HS-27A (cell line): Measurements from ENCODE around the gene TLR9.

Experiments
- DNase-seq: peaks from one replicate; pipeline ENCODE4 v3.0.0-alpha.2; 2012; ENCODE audit warnings: low read depth, missing footprints

The TLR9 gene

DNA sequence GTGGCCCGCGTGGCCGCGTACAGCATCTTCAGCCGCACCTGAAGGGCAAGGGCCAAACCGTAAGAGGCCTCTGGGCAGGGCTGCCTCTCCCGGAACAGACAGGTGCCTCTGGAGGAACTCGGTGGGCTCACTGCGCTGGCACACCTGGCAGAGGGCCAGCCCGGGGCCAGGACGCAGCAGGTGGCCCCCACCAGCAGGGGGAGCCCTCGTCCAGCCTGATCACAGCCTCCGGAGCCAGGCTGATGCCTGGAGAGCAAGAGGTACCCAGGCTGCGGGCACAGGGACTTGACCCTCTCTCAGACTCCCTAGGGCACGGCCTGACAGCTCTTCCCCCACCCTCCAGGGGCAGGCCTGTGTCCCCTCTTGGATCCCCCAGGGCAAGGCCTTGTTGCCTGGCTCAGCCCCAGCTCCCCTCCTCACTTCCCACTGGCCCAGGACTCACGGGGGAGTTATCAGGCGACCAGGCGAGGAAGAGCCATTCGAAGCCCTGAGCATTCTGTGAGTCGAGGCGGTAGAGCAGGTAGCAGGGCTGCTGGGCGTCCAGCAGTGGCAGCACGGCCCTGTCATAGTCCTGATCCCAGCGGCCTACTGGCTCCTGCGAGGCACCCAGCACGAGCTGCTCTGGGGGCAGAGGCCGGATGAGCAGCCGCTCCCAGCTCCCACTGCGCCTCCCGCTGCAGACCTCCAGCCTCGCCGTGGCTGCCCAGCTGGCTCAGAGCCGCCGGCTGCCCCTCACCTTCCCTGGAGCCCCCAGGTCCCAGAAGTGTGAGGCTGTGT, 6.2 kb upstream of the TLR9 start:
- no peak for DNase-seq

- no peak for DNase-seq
These were observed 5.5 kb upstream of the TLR9 start for GRCh38 chr3:52230889-52231499.

DNA sequence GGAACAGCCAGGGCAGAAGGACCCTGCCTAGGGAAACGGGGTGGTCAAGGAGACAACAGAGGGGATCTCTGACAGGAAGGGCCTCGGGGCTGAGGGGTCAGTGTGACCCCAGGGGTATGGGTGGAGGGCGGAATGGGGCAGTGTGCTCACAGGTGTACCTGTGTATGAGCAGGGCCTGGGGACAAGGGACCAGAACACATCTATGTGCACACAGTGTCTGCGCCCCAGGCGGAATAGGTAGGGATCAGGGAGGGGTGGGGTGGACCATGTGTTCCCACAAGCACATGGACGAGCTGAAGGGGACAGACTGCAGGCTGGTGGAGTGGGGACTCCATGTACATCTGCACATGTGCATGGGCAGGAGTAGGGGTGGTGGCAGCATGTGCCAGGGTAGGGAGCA, 5.0 kb upstream of the TLR9 start:
- no peak for DNase-seq

GRCh38 chr3:52229656-52230055, 4.2 kb upstream of the TLR9 start:
- no peak for DNase-seq

GRCh38 chr3:52228751-52229291, 3.4 kb upstream of the TLR9 start:
- DNase-seq = no peak

- DNase-seq = no peak
These were observed 2.8 kb upstream of the TLR9 start for GRCh38 chr3:52228266-52228665.

DNA sequence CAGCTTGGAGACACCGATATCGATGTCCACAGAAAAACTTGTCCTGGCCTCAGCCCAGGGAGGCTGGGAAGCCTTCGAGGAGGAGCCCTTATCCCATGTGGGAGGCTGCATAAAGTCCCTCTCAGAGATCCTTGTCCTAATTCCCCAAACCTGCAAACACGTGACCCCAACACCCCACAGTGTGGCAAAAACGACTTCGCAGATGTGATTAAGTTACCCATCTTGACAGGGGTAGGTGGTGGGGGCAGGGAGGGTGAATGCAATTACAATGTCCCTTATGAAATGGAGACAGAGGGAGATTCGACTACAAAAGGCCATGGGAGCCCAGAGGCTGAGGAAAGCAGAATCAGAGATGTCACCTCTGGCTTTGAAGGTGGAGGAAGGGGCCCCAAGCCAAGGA, 2.3 kb upstream of the TLR9 start:
- DNase-seq = no peak

GRCh38 chr3:52227117-52227516, 1.7 kb upstream of the TLR9 start:
- no peak for DNase-seq

DNA sequence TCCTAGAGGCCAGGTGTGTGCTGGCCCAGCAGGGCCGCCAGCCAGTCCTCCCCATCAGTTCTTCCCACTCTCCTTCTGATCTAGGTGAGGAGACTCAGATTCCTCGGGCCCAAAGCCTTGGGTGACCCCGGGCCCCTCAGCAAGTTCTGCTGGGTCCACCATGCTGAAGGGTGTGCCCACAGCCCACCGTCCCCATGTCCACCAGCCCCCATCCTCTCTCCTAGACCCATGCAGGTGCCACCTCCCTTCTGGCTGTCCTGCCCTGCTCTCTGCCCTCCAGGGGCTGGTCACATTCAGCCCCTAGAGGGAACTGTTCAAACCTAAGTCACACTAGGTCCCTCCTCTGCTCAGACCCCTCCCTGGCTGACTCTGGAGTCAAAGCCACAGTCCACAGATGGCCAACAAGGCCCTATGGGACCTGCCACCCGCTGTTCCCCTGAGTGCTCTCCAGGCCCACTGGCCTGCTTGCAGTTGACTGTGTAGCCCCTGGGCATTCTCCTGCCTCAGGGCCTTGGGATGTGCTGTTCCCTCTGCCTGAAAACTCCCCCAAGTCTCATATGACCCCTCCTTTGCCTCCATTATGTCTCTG, 878 bp upstream of the TLR9 start:
- no peak for DNase-seq

GRCh38 chr3:52223449-52224408, 1.7 kb downstream of the TLR9 start:
- DNase-seq = no peak

GRCh38 chr3:52222319-52223221, 2.9 kb downstream of the TLR9 start:
- no peak for DNase-seq

DNA sequence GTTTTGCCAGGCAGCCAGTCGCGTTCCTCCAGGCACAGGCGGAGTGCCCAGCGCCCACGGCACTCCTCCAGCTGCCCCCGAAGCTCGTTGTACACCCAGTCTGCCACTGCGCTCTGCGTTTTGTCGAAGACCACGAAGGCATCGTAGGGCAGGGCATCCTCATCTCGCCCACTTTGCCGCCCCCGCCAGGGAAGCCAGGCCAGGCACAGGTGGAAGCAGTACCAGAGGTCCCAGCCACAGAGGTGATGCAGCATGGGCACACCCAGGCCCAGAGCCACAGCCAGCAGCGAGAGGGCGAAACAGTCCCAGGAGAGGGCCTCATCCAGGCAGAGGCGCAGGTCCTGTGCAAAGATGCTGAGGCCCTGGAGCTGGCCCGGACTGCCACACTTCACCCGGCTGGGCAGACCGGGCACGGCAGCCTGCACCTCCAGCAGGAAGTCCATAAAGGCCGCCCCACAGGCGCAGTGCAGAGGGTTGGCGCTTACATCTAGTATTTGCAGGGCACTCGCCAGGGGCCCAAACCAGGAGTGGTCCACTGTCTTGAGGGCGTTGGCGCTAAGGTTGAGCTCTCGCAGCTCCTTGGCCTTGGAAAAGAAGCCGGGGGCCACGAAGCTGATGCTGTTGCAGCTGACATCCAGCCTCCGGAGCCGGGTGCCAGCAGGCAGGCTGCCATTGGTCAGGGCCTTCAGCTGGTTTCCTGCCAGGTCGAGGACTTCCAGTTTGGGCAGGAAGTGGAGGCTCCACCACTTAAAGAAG, 3.7 kb downstream of the TLR9 start:
- DNase-seq = no peak

GRCh38 chr3:52221141-52221562, 4.3 kb downstream of the TLR9 start:
- no peak for DNase-seq

DNA sequence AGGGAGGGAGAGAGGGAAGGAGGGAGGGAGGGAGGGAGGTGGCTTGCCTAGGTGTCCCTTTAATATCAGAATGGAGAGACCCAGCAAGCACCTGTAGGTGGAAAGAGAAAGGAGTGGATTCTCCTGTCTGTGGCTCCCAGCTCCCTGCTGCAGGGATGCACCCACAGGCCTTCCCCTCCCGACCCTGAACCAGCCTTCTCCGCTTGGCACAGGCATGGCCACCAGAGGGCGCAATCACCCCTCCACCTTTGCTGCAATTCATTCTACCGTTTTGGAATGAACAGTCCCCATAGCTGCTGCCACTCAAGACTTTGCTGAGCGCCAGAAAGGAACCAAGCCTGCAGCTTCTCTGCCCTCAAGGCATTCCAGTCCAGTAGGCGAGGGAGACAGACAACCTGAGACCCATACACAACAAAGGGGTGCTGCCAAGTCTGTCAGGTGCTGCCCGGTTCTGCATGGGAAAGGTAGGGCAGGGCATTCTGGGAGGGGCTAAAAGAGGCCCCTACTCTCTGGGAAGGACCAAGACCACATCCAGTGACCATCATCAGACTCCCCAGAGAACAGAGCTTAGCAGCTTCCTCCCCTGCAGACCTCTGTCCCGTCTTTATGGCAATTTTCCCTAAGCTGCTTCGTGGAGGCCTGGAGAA, 4.9 kb downstream of the TLR9 start:
- DNase-seq = no peak

DNA sequence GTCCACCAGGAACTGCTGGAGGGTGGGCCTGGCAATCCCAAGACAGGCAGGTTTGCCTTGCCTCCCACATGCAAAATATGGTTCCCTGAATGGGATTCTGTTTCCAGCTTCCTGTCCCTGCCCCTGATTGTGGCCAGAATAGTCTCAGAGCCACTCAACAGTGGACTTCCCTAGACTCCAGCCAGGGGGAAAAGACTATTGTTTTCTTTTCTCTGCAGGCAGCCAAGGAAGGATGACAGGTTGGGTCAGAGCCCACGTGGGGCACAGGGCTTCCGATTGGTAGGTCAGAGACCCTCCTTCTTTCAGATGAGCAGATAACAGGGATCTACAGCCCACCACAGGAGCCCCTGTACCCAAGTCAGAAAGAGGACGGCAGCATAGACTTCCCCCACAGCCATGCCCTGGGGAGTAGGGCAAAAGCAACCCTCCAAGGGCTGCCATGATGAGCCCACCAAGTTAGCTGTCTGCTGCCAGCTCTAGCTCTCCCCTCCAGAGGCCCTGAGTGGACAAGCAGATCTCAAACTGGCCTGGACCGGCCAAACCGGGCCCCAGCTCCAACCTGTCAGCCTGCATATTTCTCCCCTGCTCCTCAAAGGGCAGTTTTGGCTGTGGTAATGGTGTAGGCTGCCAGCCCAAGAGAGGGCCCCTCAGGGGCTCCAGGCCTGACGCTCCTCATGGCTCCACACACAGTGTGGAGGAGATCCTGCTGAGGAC, 6.4 kb downstream of the TLR9 start:
- DNase-seq = no peak

- DNase-seq = no peak
These were observed 7.0 kb downstream of the TLR9 start for GRCh38 chr3:52218454-52218853.

DNA sequence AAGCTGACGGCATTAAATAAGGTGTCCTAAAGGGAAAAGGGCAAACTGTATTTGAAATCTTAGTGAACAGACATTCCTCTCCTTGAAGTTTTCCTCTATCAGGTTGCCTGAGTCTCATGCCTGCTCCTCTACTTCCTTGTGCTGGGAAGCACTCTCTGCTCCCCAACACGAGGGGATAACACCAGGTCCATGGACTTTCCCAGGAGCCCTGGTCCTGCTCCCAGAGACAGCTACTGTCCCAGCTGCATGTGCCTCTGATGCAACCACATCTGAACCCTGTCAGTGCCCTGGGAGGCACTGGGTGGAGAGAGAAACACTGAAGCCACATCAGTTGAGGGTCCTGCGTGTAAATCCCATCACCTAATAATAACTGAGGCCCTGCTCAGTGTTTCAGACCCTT, 7.4 kb downstream of the TLR9 start:
- no peak for DNase-seq

- no peak for DNase-seq
These were observed 8.0 kb downstream of the TLR9 start for GRCh38 chr3:52217409-52217805.
